ENCODE measurements around the gene TRIM71.

DNA sequence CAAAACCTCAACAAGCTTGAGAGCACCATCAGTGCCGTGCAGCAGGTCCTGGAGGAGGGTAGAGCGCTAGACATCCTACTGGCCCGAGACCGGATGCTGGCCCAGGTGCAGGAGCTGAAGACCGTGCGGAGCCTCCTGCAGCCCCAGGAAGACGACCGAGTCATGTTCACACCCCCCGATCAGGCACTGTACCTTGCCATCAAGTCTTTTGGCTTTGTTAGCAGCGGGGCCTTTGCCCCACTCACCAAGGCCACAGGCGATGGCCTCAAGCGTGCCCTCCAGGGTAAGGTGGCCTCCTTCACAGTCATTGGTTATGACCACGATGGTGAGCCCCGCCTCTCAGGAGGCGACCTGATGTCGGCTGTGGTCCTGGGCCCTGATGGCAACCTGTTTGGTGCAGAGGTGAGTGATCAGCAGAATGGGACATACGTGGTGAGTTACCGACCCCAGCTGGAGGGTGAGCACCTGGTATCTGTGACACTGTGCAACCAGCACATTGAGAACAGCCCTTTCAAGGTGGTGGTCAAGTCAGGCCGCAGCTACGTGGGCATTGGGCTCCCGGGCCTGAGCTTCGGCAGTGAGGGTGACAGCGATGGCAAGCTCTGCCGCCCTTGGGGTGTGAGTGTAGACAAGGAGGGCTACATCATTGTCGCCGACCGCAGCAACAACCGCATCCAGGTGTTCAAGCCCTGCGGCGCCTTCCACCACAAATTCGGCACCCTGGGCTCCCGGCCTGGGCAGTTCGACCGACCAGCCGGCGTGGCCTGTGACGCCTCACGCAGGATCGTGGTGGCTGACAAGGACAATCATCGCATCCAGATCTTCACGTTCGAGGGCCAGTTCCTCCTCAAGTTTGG is 72.9 kb downstream of the TRIM71 start:
- TF ChIP-seq, protein P1, sequence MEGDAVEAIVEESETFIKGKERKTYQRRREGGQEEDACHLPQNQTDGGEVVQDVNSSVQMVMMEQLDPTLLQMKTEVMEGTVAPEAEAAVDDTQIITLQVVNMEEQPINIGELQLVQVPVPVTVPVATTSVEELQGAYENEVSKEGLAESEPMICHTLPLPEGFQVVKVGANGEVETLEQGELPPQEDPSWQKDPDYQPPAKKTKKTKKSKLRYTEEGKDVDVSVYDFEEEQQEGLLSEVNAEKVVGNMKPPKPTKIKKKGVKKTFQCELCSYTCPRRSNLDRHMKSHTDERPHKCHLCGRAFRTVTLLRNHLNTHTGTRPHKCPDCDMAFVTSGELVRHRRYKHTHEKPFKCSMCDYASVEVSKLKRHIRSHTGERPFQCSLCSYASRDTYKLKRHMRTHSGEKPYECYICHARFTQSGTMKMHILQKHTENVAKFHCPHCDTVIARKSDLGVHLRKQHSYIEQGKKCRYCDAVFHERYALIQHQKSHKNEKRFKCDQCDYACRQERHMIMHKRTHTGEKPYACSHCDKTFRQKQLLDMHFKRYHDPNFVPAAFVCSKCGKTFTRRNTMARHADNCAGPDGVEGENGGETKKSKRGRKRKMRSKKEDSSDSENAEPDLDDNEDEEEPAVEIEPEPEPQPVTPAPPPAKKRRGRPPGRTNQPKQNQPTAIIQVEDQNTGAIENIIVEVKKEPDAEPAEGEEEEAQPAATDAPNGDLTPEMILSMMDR (IDR thresholded peaks at IDR 0.05; ENCODE audit: borderline replicate concordance, extremely low read depth, low read length, poor library complexity, severe bottlenecking), result no peak
- TF ChIP-seq EZH2 (IDR thresholded peaks at IDR 0.05; ENCODE audit: borderline replicate concordance, low read depth, low read length, severe bottlenecking), result no peak

Measured in DND-41 (cell line).